A673 (cell line): ENCODE measurements around the gene PRUNE2. TPM values are rescaled to one million over a fixed set of nuclear protein-coding genes. Genes with fewer than 3 reads are reported as not detected.
"Not testable (repeated sequence)": the region's sequence is repeated elsewhere in the genome, so short reads cannot be mapped to it uniquely, and the experiment has no call there.

ENCODE experiments used
- Bru-seq: library from RNA; stranded (reverse); fragments of 400-500 nt; gene quantifications from one replicate; lab custom pipeline; 2021; lab: Mats Ljungman, UMichigan
- BruChase-seq, 2 experiments: library from RNA; stranded (reverse); fragments of 400-500 nt; gene quantifications; one replicate each; lab custom pipeline; 2021; lab: Mats Ljungman, UMichigan
- BruUV-seq: library from RNA; stranded (reverse); fragments of 400-500 nt; replicated peaks from 2 replicates; lab custom pipeline; 2021; lab: Mats Ljungman, UMichigan
- CTCF ChIA-PET: fragments of 300-600 bp; sonication (Branson Sonifier 250); formaldehyde crosslinking; loops from one replicate; lab custom pipeline; 2022; ENCODE audit warnings: antibody characterized with exemption; lab: Charles Lee
- POLR2A ChIA-PET: fragments of 300-600 bp; sonication (Branson Sonifier 250); formaldehyde crosslinking; loops from one replicate; lab custom pipeline; 2022; ENCODE audit warnings: antibody characterized with exemption; ENCODE audit not compliant: low non-redundant PET; lab: Charles Lee
- DNase-seq: peaks from one replicate; pipeline ENCODE4 v3.0.0-alpha.2; 2015; ENCODE audit warnings: low spot score
- H3K27ac ChIP-seq: fragments of 200-600 bp; sonication (generic); 2 replicates; pipeline ENCODE4 v1.5.1; 2016; ENCODE audit warnings: mixed run types, low read depth, mild to moderate bottlenecking, mixed read lengths, antibody characterized with exemption, low read length; ENCODE audit not compliant: poor library complexity, severe bottlenecking
- H3K27me3 ChIP-seq: fragments of 200-600 bp; sonication (generic); replicated peaks from 2 replicates; pipeline ENCODE4 v1.6.1; 2017; ENCODE audit warnings: mixed run types, low read depth, mild to moderate bottlenecking, mixed read lengths, antibody characterized with exemption, low read length; ENCODE audit not compliant: insufficient read depth, poor library complexity
- H3K36me3 ChIP-seq: fragments of 200-600 bp; sonication (generic); 2 replicates; pipeline ENCODE4 v1.6.1; 2016; ENCODE audit warnings: mixed run types, mild to moderate bottlenecking, mixed read lengths, antibody characterized with exemption, low read length; ENCODE audit not compliant: insufficient read depth, poor library complexity, severe bottlenecking
- H3K4me1 ChIP-seq: fragments of 200-600 bp; sonication (generic); 2 replicates; pipeline ENCODE4 v1.6.1; 2017; ENCODE audit warnings: mixed run types, mild to moderate bottlenecking, mixed read lengths, antibody characterized with exemption, low read length; ENCODE audit not compliant: insufficient read depth, poor library complexity, severe bottlenecking
- H3K4me3 ChIP-seq: fragments of 200-600 bp; sonication (generic); 2 replicates; pipeline ENCODE4 v1.5.1; 2016; ENCODE audit warnings: low read depth, mixed run types, mild to moderate bottlenecking, mixed read lengths, low read length; ENCODE audit not compliant: poor library complexity, severe bottlenecking
- H3K9me3 ChIP-seq: fragments of 200-600 bp; sonication (generic); 2 replicates; pipeline ENCODE4 v1.6.1; 2016; ENCODE audit warnings: mixed run types, low read depth, mild to moderate bottlenecking, mixed read lengths, antibody characterized with exemption, low read length; ENCODE audit not compliant: poor library complexity, severe bottlenecking
- CTCF ChIP-seq: fragments of 300-800, 200-600 bp; sonication (generic); conservative IDR thresholded peaks from 2 replicates; pipeline ENCODE4 v1.5.1; 2017; ENCODE audit warnings: low read depth, mild to moderate bottlenecking, antibody characterized with exemption, low read length, moderate library complexity, mixed read lengths
- EZH2 ChIP-seq: fragments of 200-600 bp; sonication (generic); IDR thresholded peaks from 2 replicates; pipeline ENCODE4 v1.6.1; 2017; ENCODE audit warnings: borderline replicate concordance, low read depth, mild to moderate bottlenecking, mixed read lengths, antibody characterized with exemption, low read length; ENCODE audit not compliant: poor library complexity, severe bottlenecking
- intact Hi-C: fragments of 100-400 bp; cut with micrococcal nuclease; formaldehyde crosslinking; loops from one replicate; pipeline ENCODE4 v1.10.0; 2022; ENCODE audit not compliant: unreplicated experiment
- long read RNA-seq: library from polyadenylated mRNA; stranded (forward); transcript quantifications from one replicate; pipeline ENCODE4 v2.0.0, GENCODE V29; 2022
- total RNA-seq: library from RNA; stranded (reverse); gene quantifications from 2 replicates; pipeline ENCODE4 v1.2.3, GENCODE V29; 2021

PRUNE2 gene, protein sequence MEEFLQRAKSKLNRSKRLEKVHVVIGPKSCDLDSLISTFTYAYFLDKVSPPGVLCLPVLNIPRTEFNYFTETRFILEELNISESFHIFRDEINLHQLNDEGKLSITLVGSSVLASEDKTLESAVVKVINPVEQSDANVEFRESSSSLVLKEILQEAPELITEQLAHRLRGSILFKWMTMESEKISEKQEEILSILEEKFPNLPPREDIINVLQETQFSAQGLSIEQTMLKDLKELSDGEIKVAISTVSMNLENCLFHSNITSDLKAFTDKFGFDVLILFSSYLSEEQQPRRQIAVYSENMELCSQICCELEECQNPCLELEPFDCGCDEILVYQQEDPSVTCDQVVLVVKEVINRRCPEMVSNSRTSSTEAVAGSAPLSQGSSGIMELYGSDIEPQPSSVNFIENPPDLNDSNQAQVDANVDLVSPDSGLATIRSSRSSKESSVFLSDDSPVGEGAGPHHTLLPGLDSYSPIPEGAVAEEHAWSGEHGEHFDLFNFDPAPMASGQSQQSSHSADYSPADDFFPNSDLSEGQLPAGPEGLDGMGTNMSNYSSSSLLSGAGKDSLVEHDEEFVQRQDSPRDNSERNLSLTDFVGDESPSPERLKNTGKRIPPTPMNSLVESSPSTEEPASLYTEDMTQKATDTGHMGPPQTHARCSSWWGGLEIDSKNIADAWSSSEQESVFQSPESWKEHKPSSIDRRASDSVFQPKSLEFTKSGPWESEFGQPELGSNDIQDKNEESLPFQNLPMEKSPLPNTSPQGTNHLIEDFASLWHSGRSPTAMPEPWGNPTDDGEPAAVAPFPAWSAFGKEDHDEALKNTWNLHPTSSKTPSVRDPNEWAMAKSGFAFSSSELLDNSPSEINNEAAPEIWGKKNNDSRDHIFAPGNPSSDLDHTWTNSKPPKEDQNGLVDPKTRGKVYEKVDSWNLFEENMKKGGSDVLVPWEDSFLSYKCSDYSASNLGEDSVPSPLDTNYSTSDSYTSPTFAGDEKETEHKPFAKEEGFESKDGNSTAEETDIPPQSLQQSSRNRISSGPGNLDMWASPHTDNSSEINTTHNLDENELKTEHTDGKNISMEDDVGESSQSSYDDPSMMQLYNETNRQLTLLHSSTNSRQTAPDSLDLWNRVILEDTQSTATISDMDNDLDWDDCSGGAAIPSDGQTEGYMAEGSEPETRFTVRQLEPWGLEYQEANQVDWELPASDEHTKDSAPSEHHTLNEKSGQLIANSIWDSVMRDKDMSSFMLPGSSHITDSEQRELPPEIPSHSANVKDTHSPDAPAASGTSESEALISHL (N-terminal part only)
- total RNA-seq: not detected in 2 replicates
- Bru-seq, nascent RNA: percentile 2 among the genes with signal in this experiment
- BruChase-seq, experiment 1, labeled RNA remaining after a 2-hour chase: percentile 4 among the genes with signal in this experiment
- percentile 3 among the genes with signal in this experiment for BruChase-seq, experiment 2, labeled RNA remaining after a 6-hour chase
- long read RNA-seq: 0 reads

DNA sequence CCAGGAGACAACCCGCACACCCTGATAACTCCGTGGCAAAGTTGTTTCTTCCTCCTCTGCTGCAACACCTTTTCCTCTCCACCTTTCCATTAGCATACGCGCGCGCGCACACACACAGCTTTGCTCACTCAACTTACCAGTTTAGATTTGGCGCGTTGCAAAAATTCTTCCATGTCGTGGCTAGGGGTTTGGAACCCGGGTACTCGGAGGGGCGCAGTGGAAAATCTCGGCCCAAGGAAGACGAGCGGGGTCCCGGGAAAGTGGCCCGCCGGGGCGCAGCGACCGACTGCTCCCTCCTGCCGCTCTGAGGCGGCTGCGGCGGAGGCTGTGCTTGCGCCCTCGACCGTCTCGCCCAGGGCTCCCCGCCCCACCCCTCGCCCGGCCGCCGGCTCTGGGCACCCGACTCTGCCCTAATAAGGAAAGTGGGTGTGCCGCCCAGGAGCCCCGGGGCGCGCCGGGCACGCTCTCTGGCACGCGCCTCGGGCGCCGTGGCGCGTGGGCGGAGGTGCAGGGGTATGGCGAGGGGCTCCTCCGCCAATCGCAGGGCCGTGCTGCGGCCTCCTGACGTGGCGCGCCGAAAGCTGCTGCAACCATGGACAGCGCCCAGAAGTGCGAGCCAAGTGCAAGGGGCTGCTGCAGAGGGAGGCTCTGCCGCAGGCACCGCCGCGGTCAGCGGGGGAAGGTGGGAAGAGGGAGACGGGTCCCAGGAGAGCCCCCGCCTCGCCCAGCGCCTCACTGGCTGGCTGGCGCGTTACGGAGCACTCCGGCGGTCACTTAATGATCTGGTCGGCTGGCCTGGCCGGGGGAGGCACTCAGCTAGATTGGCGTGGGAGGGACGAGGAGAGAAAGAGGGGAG is at the start of gene PRUNE2:
TSS of gene PRUNE2 (minus strand) at position 324 of the 856 bp plus-strand sequence. CDS start at position 173, 151 bp downstream.
- Histone ChIP-seq H3K27me3 (peaks cover 75% of the 10 kb centered on the region), H3K27ac (no peak within 1 kb of the TSS), H3K4me3 (peak within 1 kb of the TSS; percentile 30), H3K36me3 (no peaks in the 10 kb centered on the region), H3K4me1 (no peaks in the 10 kb centered on the region), H3K9me3 (no peaks in the 10 kb centered on the region)
- CTCF ChIA-PET: no interaction called here
- BruUV-seq: no TSS peak
- POLR2A ChIA-PET: interaction anchor here (0.6 kb wide), 1 partner anchor 32 kb away, joined by 3 read pairs; no protein-coding TSS in a partner anchor
- peak; percentile 82 for DNase-seq
- intact Hi-C loops: no loop called here
- TF ChIP-seq EZH2: peak; percentile 66
- TF ChIP-seq CTCF: no peak

DNA sequence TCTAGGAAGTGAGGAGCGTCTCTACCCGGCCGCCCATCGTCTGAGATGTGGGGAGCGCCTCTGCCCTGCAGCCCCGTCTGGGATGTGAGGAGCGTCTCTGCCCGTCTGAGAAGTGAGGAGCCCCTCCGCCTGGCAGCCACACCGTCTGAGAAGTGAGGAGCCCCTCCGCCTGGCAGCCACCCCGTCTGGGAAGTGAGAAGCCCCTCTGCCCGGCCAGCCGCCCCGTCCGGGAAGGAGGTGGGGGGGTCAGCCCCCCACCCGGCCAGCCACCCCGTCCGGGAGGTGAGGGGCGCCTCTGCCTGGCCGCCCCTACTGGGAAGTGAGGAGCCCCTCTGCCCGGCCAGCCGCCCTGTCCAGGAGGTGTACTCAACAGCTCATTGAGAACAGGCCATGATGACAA is 49.5 kb upstream of the PRUNE2 start:
- intact Hi-C loops, BruUV-seq: not testable (repeated sequence)

GRCh38 chr9:76949865-76950264 is 44.0 kb upstream of the PRUNE2 start:
- H3K4me3 ChIP-seq: no peak overlapping the region
- BruUV-seq: no TSS peak
- no peaks in the 10 kb centered on the region for H3K36me3 ChIP-seq
- intact Hi-C loops: no loop called here
- no peaks in the 10 kb centered on the region for H3K4me1 ChIP-seq
- peaks cover 52% of the 10 kb centered on the region for H3K27me3 ChIP-seq
- DNase-seq: no peak
- CTCF ChIA-PET: no interaction called here
- POLR2A ChIA-PET: no interaction called here
- H3K27ac ChIP-seq: no peak overlapping the region
- H3K9me3 ChIP-seq: no peaks in the 10 kb centered on the region
- TF ChIP-seq CTCF (no peak), EZH2 (no peak)

More for the DNA sequence above, 49.5 kb upstream of the PRUNE2 start:
- POLR2A ChIA-PET, H3K4me3 ChIP-seq, DNase-seq, CTCF ChIA-PET, H3K9me3 ChIP-seq, H3K27ac ChIP-seq, H3K36me3 ChIP-seq, H3K4me1 ChIP-seq: not testable (repeated sequence)
- peaks cover 24% of the 10 kb centered on the region for H3K27me3 ChIP-seq
